Kidney tubule cell (primary cell): ENCODE data around the gene HOXB4.

Source experiments
- DNase-seq: peaks from one replicate; pipeline ENCODE4 v3.0.0-alpha.2; 2018; ENCODE audit warnings: low spot score

The HOXB4 gene

DNA sequence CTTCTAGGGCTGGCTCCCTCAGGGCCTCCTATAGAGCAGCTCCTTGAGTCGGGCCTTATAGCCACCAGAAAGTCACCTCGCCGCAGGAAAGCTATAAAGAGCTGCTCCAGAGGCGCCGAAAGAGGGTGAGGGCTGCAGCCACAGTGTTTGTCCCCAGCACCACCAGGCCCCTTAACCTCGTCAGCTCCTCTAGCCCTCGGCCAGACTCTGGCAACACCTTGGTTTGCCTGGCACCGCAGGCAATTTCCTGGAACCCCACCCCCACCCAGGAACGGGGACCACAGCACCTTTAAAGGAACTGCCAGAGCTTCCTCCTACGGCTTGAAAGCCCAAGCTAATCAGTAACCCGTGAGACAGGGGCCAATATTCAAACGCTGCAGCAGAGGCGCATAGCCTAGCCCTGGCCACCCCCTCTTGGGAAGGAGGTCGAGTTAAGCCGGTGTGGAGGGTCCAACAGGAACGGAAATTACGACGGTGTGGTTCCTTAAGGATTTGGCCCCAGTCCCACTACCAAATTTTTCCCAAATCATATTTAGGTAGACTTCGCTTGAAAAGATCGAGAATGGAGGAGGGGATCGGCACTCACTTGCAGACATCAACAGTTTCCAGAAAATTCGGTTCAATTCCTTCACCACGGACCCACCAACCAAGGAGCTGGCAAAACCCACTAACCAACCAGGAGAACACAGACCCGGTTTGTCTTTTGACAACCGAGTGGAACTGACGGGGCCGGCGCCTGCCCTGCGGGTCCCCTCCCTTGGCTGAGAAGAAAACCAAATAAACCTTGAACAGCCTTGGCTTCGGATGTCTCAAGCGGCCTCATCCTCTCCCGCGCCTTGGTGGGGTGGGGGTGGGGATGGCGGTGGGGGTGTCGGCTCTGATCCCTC is 23.6 kb upstream of the HOXB4 start:
- peak; percentile 91 for DNase-seq

DNA sequence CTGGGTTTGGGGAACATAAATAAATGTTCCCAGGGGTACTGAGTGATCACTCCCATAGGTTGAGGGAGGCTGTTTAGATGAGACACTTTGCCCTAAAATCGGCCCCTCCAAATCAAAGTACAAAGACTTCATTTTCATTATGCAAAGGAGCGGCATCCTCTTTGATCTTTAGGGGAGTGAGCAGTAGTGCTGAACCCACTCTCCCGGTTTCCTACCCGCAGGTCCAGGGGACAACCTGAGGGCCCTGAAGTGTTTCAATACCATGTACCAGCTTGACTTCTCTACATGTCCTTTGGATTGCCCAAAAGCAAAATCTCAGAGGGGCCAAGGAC is 23.0 kb upstream of the HOXB4 start:
- no peak for DNase-seq

DNA sequence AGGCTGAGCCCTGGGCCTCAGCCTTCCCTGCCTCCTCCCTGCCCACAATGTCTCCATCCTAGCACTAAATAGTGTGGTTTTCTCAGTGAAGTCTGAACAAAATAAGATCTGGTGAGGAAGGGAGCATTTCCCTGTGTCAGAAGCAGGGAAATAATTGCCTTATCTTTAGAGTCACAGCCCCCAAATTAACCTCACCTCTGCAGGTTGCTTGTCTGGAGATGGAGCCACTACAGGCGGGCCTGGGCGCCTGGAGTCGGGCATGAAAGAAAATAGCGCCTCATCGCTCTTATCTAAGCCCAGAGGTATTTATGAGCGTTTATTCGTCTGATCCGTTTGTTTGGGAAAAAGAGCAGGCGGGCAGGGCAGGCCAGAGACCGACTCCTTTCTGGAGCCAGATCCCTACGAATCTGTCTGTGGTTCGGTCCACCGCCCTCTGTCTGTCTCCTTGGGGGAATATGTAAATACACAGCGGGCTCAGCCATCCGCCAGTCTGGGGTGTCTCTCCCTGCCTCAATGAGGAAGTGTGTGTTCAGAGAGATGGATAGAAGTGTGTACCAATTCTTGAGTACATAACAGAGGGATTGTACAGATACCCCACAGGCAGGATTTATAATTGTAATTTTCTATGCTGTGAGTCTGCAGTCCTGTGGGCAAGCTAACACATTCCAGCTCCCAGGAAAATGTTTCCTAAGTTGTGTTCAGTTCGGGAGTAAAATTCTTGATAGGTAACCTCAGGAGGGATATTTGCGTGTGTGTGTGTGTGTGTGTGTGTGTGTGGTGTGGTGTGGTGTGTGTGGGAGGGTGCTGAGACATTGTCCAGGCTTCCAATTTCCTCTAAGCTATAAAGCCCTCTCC is 22.3 kb upstream of the HOXB4 start:
- peak; percentile 65 for DNase-seq

DNA sequence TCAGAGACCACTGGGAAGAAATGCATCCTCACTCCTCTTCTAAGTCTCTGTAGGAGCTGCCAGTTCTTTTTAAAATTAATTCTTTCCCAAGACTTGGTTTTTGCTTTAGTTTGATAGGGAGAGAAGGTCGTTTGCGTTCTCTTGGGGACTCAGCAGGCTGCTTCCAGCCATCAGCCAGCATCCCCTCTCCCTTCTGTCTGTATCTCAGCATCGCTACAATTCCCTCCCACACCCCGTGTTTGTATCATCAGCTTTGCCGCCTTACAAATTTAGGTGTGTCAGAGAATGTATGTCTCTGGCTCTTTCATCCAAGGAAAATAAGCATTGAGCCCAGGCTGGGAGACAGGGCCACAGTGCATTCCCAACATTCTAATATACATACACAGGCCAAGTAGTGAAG is 21.2 kb upstream of the HOXB4 start:
- DNase-seq: no peak

DNA sequence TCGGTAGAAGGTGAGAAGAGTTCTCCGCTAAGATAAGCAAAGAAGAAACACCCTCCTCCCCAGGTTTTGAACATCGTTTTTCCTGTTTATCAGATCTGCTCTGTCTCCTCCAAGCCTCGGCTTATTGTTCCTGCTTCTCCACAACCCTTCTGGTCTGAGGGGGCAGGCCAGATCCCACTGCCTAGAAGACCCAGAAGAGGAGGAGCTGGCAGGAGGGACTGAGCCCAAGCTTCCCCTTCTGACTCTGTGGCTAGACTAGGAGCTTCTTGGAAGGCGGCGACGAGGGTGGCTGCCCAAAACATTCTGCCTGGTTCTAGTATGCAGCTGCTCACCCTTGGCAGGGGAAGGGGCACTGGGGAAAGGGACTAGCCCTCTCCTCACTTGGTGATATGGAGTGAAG is 20.6 kb upstream of the HOXB4 start:
- DNase-seq: no peak

DNA sequence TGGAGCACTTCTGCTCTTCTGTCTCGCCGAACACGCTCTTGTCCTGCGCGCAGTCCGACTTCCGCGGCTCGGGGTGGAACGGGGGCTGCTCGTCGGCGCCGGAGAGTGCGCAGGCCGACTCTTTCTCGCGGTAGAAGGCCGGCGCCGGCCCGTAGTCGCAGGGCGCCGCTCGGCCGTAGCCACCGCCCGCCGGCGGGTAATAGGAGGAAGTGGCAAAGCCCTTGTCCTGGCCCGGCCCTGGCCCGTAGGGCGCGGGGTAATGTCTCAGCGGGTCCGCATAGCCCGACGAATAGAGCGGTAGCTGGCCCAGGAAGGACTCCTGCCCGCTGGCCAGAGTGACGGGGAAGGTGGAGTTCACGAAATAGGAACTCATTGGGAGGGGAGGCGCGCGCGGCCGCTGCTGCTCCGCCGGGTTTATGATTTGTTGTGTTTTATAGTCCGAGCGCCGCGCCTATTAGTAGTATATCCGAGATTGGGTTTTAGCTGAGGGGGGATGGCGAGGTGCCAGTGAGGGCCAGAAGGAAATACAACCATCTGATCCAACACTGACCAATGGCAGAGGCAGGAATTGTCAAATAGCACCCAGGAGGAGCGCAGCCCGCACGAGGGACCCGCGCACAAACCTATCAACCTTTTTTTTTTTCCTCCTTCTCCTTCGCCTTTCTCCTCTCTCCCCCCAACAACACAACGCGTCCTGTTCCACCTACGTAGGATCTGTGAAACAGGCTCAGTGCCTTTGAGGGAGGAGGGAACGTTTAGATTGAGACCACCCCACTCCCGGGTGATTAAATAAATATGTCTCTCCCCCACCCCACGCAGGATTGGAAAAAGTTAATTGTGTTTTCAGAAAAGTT is 19.9 kb upstream of the HOXB4 start:
- peak; percentile 87 for DNase-seq

DNA sequence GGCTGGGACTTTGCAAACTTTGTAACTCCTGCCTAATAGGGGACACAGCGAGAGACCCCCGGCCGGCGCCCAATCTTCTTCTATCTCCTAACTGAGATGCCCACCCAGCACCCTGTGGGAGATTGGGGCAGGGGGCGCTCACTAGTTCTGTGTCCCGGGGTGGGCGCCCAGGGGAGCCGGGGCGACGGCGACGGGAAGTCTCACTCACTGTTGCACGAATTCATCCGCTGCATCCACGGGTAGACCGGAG is 19.3 kb upstream of the HOXB4 start:
- no peak for DNase-seq

DNA sequence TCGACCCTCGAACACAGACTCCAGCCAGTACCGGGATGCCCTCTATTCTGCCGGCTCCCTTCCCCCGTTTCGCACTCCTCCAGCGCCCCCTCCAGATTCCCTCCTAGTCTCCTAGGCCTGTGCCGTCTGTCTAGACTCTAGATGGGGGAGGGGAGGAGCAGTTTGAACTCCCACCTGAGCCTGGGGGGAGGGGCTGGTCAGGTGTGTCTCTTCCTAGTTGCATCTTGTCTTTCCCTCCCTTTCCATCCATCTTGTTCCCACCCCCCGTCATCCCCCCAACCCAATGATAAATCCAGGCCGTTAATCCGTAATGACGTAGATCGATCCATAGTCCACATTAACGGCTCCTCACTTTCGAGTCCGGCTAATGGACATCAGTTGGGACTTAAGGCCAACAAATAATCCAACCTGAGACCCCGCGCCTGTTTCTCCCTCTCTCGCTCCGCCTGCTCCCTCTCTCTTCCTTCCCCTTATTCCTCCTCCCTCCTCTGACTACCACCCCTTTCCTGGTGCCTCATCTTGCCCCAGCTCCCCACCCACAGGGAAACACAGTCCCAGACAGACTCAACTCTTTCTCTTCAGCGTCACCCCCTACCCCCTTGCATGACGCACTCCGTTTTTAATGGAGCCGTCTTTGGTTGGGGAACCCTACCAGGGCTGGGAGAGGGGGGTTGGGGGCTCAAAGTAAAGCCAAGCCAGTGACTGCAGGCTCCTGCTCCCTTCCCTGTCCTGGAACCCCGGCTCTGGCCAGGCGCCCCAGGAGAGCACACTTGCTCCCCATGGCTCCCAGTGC is 18.8 kb upstream of the HOXB4 start:
- peak; percentile 84 for DNase-seq

DNA sequence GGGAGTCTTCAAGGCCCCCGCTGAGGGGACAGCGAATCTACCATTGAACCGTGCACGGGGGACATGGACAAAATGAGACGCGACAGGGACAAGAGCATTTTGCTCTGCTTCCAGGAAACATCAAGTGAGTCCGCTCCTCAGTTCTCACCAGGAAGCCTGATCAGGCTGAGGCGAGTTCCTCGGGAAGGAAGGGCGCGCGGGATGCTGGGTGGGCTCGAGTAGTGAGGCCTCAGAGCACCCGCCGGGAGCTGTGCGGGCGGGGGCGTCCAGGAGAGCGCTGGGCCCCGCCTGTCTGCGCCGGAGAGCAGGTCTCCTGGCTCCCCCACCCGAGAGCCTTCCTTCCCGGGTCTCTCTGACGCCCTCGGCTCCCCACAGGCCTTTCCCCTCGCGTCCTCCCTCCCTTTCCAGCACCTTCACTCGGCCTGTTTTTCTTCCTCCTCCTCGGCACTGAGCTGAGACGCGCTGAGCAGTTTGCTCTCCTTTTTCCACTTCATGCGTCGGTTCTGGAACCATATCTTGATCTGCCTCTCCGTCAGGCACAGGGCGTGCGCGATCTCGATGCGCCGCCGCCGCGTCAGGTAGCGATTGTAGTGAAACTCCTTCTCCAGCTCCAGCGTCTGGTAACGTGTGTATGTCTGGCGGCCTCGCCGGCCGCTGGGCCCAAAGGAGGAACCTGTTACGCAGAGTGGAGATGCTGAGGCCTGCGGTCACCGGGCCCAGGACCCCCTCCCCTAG is 18.0 kb upstream of the HOXB4 start:
- DNase-seq: peak; percentile 48

DNA sequence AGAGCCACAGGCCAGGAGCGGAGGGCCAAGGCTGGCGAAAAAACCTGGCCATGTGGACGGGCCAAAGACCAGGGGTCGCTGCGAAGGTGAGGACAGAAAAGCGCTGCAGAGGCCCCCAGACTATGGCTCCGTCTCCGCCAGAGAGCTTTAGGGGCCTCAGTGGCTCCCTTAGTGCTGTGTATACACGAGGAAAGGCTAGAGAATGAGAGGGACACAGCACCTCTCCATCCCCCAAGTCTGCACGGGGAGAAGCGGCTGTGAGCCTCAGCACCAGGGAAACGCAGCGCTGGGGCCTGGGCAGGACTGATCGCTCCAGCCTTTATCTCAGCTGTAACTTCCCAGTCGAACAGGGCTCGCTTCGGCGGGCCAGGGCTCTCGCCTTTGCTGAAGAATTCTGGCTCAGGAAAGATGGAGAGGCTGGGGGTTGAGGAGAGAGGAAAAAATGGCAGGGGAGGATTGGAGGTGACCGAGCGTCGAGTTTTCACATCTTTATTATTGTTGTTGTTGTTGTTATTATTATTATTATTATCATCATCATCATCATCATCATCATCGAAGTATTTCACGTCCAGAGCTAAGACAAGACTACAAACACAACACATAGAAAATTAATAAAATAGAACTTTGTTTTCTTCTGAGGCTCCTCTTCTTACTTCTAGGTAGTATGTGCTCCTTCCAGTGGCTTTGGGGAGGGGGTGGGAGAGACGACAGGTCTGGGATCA is 17.3 kb upstream of the HOXB4 start:
- DNase-seq: no peak

DNA sequence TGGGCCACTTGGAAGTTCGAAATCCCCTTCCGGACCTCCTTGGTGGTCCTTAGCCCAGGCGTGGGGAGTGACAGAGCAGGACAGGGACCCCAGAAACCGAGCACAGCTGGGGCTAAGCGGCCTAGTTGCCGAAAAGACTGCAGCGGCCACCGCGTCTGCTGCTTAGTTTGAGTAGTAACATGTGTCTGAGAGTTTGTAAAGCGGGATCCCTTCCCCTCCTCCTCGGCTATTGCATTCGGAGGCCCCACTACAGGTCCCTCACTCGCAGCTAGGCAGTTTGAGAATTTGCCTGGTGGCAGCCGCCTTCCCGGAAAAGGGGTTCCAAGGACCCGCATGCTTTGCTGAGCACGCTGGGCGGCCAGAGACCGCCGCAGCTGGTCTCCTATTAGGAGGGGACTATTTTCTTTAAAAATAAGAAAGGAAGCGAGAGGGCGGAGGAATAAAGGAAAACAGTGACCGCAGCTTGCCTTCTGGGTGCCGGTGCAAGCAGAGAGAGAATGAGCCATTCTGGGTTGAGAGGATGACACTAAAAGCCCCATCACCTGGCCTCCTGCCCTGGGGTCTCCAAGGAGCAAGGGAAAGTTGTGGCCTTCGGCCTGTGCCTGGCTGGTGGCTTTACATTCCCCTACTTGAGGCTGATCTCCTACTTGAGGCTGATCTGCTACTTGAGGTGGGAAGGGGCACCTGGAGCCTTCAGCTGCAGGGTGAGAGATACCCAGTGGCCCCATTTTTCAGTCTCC is 16.6 kb upstream of the HOXB4 start:
- DNase-seq: no peak

DNA sequence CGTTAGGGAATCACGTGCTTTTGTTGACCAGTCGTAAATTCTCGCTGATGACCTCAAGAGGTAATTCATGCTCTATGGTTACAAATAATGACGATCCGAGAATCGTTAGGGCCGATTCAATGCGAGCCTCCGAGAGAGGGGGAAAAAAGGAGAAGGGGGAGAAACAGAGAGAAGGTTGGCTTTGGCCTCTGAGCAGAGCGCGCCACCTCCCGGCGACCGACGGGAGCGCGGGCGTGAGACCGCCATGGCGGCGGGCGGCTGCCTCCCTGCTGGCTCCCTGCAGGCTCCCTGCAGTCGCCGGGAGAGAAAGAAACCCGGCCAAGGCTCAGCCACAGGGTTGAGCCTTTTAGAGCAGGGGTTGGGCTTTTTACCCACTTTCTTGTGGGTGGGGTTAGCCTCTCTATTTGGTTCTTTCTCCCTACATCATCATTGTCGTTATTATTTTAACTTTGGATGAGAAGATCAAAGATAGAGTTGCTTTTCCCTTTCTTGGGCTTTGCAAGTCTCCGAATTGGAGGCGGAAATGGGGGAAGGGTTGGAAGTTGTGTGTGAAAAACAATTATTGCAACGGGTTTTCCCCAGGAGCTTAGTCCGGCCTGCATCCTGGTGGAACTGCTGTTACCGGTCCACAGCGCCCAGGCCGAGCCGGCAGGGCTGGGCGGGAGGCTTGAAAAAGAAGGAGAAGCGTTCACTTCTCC is 15.8 kb upstream of the HOXB4 start:
- DNase-seq: peak; percentile 91

DNA sequence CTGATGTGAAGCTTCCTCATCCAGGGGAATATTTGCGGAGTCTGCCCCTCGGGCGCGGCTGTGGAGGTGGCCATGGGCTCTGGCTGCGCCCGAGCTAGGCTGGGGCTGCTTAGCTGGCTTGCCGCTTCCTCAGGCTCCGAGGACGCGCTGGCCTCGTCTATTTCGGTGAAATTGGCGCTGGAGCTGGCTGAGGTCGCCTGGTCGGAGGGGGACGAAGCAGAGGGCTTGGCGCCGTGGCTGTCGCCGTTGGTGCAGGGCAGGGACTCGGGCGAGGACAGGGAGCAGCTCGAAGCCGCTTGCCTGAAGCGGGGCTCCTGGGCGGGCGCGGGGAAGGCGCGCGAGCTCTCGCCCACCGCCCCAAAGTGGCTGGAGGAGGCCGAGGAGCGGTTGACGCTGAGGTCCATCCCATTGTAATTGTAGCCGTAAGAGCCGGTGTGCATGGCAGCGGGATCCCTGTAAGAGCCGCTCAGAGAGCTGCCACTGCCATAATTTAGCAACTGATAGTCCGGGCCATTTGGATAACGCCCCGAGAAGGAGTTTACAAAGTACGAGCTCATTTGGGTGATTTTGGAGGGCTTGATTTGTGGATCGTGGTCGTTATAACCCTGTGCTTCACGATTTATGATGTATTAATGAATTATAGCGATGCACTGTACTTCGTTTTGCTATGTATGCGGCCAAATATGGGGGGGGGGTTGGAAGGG is 15.1 kb upstream of the HOXB4 start, which contains the start of gene HOXB5:
Gene HOXB5 (minus strand): TSS at position 654 of the 704 bp plus-strand sequence. CDS start 97 bp downstream, at position 557.
- DNase-seq: peak; percentile 45

DNA sequence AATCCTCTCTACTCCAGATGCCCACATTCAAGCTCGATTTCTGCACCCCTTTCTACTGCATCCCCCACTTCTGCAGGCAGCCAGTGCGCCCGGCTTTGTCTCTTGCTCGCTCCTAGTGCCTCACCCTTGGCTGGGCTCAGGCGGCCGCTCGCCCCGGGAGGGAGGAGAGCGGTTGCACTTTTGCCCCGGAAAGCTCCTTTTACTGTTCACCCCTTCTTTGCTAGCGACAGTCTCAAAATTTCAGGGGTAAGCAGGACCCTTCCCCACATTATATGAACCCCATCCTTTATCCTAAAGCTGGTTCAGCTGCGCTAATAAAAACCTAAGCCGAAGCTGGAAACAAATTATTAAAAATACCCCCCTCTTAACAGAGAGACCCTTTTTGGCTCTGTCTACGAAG is 14.4 kb upstream of the HOXB4 start:
- no peak for DNase-seq

DNA sequence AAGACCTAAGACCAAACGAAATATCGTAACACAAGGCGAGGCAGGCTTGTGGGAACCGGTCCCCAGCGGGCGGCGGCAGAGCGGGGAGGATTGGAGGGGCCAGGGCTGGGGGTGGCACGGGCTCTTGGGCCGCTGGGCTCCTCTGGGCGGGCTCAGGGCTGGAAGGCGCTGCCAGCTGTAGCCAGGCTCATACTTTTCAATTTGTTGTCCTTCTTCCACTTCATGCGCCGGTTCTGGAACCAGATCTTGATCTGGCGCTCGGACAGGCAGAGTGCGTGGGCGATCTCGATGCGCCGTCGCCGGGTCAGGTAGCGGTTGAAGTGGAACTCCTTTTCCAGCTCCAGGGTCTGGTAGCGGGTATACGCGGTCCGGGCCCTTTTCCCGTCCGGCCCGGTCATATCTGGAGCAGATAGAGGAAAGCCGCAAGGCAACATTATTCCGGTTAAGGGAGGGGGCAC is 13.9 kb upstream of the HOXB4 start:
- no peak for DNase-seq

DNA sequence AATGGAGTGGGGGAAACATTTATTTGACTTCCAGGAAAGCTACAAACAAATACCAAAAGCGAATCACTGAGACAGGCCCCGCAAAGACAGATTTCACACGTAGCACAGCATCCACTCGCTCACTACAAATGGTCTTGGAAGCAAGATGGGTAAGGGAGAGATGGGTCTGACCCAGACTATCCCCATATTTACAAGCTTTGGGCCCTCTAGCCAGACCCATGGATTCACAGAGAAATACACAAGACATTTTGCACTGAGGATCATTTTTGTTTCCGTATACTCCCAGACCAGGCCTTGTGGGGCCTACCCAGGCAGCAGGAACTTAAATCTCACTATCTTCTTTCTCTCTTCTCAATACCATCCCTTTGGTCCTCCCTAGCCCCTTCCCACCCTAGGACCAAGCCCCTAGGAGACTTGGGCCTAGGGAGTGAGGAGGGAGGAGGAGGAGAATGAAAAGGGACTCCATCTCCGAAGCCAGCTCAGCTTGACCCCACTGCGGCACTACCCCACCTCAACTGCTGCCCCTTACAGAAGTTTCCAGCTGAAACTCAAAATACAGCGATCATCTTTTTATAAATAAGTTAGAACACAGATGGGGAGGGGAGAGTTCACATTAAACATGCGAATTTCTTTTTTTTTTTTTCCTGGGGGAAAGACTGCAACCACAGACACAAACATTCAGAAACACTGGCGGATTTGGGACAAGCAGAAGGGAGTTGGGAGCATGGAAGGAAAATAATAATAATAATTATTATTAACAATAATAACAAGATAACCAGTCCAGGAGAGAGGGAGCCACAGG is 13.3 kb upstream of the HOXB4 start:
- DNase-seq: no peak

DNA sequence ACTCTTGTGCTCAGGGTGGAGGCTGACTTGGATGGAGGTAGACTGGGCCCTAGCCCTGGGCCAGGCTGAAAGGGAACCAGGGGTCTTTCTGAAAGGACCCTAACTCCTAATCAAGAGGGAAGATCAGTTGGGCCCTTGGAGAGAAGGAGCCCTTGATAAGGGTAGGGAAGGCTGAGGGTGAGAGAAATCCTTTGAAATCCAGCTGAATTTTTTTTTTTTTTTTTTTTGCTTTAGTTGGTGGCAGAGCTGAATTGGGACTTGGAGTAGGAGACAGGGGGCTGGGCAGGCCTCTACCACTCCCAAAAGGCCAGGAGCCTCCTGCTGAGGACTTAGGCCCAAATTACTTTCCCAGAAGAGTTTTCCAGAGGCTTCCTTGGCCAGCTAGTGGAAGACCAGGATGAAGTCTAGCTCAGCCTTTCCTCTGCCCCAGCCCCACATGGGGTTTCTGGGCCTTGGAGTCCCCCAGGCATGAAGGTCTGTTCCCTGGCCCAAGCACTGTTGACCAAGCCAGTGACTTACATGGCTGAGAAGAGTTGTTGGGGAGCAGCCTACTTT is 12.5 kb upstream of the HOXB4 start:
- DNase-seq: no peak
